Stimulated activated naive CD4-positive, alpha-beta T cell (primary cell): Measurements from ENCODE around the gene ARSB.
A peak's percentile ranks its signal among the peaks of the same experiment; 100 is the strongest.
"Not testable (repeated sequence)": the region's sequence is repeated elsewhere in the genome, so short reads cannot be mapped to it uniquely, and the experiment has no call there.

Experiments used
- DNase-seq, 6 experiments: peaks; one replicate each; lab custom pipeline; 2025; lab: John Stamatoyannopoulos, UW

Gene ARSB

GRCh38 chr5:78903353-78903752 lies 81.8 kb downstream of the ARSB start:
- DNase-seq = no peak

GRCh38 chr5:78899922-78900362 lies 85.2 kb downstream of the ARSB start:
- DNase-seq = no peak

DNA sequence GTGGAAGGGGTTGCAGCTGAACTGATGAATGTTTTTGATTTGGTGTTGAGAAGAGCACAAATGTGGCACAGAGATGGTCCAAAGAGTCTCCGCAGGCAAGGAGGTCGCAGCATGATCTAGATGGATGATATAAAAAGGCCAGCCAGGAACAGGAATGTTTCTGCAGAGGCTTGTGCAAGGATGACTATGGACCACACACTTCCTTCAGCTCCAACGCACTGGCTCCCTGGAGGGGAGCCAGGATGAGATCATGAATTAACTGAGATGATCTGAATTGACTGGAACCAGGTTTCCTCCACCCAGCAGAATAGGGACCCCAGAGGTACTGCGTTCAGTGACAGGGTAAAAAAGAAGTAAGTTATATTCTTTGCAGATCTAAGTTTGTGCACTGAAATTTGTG lies 89.0 kb downstream of the ARSB start:
- DNase-seq = no peak

GRCh38 chr5:78895616-78896015 lies 89.5 kb downstream of the ARSB start:
- DNase-seq = no peak

- no peak for DNase-seq
These were observed 91.0 kb downstream of the ARSB start for GRCh38 chr5:78893940-78894677.

- DNase-seq = no peak
These were observed 94.3 kb downstream of the ARSB start for GRCh38 chr5:78890667-78891379.

DNA sequence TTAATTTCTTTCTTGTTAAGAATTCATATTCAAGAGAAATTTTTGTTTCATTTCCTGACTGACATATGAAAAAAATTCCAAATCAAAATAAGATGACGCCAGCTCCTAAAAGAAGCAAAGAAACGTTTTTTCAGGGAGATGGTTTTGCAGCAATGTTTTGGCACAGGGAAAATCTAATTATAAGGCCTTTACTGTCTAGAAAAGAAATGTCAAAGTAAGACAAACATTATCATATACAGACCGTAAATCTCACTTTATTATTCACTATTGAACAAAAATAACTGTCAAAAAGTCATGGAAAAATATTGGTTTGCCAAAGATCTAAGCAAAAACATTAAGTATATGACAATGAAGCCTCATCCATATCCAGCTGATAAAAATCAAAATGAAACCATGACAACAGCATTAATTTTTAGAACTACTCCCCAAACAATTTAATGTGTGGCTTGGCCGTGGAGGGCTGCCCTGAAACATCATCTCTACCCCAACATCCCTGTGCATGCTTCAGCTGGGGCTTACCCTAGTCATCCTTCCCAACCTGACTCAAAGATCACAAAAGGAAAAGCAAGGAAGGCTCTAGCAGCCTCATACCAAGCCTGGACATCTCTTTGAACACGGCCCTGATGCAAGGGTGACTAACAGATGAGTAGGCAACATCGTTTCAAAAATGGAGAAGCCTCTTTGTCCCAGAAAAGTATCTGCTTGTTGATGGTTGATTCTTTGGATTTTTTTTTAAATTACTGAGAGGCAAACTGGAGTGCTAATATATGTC lies 95.6 kb downstream of the ARSB start:
- DNase-seq = no peak

- no peak for DNase-seq
These were observed 96.3 kb downstream of the ARSB start for GRCh38 chr5:78888580-78889368.

DNA sequence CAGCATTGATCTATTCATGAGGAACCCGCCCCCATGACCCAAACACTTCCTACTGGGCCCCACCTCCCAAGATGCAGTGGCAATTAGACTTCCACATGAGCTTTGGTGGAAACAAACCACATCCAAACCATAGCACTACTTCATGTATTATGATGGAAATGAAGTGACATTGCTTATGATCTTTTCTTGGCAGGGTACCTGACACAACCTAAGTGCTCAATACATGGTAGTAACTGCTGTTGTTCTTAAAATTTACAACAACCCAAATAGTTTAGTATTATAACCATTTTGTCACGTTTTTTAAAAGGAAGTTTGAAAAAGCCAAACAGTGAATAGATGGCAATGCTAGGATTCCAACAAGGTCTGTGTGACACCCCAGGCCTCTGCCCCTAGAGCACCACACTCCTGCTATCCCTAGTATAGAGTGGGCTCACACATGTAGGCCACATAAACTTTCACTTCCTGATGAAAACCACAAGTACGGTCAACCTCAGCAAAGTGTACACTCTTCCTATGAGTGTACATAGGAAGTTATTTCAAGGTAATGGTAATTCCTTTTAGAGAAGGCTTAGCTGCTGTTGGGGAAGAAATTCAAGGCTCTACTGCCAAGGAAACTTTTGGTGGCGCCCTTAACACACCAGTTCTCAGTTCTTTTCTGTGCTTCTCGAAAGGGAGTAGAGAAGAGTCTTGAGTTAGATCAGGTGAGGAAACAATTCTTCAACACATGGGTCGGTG lies 97.6 kb downstream of the ARSB start:
- no peak for DNase-seq

DNA sequence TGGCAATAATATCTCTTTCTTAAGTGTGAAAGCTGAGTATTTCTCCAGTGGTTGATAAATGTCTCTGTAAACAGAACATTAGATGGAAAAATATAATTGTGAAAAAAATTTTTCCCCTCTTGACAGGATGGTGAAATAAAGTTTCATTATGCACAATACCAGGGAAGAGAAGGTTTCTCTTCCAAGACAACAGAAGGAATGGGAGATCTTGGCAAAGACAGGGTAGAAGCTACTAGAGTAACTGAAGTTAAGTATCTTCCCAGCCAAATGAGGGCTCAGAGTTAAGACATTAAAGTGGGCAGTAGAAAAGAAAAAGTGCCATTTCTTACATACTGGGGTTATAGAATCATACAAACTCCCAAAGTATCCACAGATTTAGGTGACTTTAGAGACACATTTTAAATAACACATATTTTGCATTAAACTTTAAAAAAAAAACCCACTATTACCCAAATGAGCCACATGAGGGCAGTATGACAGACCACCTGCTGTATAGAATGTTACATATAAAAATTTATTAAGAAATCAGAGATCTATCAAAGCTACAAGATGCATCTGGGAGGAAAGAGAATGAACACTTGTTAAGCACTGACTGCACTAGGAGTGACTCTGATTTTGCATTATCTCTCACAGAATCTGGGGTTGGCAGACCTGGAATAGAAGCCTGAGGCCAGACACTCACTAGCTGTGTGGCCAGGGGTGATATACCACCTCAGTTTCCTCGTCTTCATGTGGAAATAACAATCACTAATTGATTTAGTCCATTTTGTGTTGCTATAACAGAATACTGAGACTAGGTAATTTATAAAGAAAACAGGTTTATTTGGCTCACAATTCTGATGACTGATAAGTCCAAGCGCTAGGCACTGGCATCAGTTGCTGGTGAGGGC lies 98.5 kb downstream of the ARSB start:
- DNase-seq = peak in 1 of 6 experiments; percentile 5

GRCh38 chr5:78881884-78882283 lies 103.2 kb downstream of the ARSB start:
- no peak for DNase-seq

GRCh38 chr5:78879516-78879915 lies 105.6 kb downstream of the ARSB start:
- no peak for DNase-seq

DNA sequence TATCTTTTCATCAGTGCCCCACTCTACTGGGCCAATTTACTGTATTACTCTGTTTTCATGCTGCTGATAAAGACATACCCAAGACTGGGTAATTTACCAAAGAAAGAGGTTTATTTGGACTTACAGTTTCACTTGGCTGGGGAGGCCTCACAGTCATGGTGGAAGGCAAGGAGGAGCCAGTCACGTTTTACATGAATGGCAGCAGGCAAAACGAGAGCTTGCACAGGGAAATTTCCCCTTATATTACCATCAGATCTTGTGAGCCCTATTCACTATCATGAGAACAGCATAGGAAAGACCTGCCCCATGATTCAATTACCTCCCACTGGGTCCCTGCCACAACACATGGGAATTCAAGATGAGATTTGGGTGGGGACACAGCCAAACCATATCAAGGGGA lies 119.0 kb downstream of the ARSB start:
- DNase-seq = not testable (repeated sequence)

DNA sequence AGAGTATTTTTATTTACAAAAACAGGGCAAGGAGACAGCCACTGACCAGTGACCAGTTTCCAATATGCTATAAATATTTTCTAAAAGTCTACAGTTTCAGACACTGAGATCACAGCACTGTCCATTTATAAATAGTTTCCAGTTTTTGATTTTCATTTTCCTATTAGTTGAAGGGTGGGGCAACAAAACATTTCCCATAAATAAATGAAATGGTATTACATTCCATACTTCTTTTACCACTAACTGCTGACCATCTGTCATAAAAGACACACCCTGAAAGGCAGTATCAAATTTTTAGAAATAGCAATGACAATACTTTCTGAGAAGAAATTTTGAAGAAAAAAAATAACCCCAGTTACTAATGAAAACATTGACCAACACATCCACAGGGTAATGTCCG lies 126.7 kb downstream of the ARSB start:
- DNase-seq = no peak

- no peak for DNase-seq
These were observed 130.1 kb downstream of the ARSB start for GRCh38 chr5:78855026-78855425.

DNA sequence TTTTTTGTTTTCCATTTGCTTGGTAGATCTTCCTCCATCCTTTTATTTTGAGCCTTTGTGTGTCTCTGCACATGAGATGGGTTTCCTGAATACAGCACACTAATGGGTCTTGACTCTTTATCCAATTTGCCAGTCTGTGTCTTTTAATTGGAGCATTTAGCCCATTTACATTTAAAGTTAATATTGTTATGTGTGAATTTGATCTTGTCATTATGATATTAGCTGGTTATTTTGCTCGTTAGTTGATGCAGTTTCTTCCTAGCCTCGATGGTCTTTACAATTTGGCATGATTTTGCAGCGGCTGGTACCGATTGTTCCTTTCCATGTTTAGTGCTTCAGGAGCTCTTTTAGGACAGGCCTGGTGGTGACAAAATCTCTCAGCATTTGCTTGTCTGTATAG lies 133.2 kb downstream of the ARSB start:
- DNase-seq = not testable (repeated sequence)

DNA sequence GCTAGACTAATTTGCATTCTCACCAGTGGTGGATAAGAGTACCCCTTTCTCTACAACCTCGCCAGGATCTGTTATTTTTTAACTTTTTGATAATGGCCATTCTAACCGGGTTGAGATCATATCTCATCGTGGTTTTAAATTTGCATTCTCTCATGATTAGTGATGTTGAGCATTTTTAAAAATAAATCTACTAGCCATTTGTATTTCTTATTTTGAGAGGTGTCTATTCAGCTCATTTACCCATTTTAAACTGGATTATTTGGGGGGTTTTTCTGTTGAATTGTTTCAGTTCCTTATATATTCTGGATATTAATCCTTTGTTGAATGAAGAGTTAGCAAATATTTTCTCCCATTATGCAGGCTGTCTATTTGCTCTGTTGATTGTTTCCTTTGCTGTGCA lies 139.6 kb downstream of the ARSB start:
- no peak for DNase-seq

- no peak for DNase-seq
These were observed 141.7 kb downstream of the ARSB start for GRCh38 chr5:78843436-78843835.

GRCh38 chr5:78841767-78842166 lies 143.3 kb downstream of the ARSB start:
- DNase-seq = no peak

GRCh38 chr5:78838753-78839152 lies 146.4 kb downstream of the ARSB start:
- no peak for DNase-seq
